ENCODE measurements around the gene TSPAN6. TPM values are rescaled to one million over a fixed set of nuclear protein-coding genes. Genes with fewer than 3 reads are reported as not detected.
A peak's percentile ranks its signal among the peaks of the same experiment; 100 is the strongest.

Gene TSPAN6
- total and polyA plus RNA-seq, 10 donors: 2.9 to 20.8 (median 12.3) TPM

- no peaks in the 10 kb centered on the region for H3K36me3 ChIP-seq
- H3K4me3 ChIP-seq: no peak overlapping the region
- no peaks in the 10 kb centered on the region for H3K9me3 ChIP-seq
- no peak for DNase-seq
- TF ChIP-seq POLR2A (IDR thresholded peaks at IDR 0.05) (no peak), POLR2AphosphoS5 (IDR thresholded peaks at IDR 0.05) (no peak), CTCF (IDR thresholded peaks at IDR 0.05 in 8 of 11, conservative IDR thresholded peaks at IDR 0.05 in 3 of 11) (no peak)
- peaks cover 0 to 4% (median 0%) of the 10 kb centered on the region in 6 donors for H3K4me1 ChIP-seq
- H3K27me3 ChIP-seq (replicated peaks in 1 of 7): peaks cover 0 to 6% (median 0%) of the 10 kb centered on the region in 7 donors
- 79 to 85% (median 84%) methylated on average over 8 of the region's 8 CpGs for WGBS, 5 donors
- H3K27ac ChIP-seq: peak overlapping the region in 7 of 8 donors; percentile 58 to 83 (median 72)
- intact Hi-C loops (cut with DNase I; ENCODE audit: low total_unique reads): no loop called here
Measured at GRCh38 chrX:100648458-100649417, 12.1 kb upstream of the TSPAN6 start.

- intact Hi-C loops (cut with DNase I; ENCODE audit: low total_unique reads): no loop called here
- peaks cover 0 to 4% (median 0%) of the 10 kb centered on the region in 6 donors for H3K4me1 ChIP-seq
- WGBS, 5 donors: 53 to 100% (median 71%) methylated on average over 1 to 2 of the region's 2 CpGs
- no peaks in the 10 kb centered on the region for H3K36me3 ChIP-seq
- peaks cover 0 to 6% (median 0%) of the 10 kb centered on the region in 7 donors for H3K27me3 ChIP-seq (replicated peaks in 1 of 7)
- TF ChIP-seq POLR2AphosphoS5 (IDR thresholded peaks at IDR 0.05) (no peak), CTCF (IDR thresholded peaks at IDR 0.05 in 8 of 11, conservative IDR thresholded peaks at IDR 0.05 in 3 of 11) (no peak), POLR2A (IDR thresholded peaks at IDR 0.05) (no peak)
- no peaks in the 10 kb centered on the region for H3K9me3 ChIP-seq
- DNase-seq: no peak
- H3K4me3 ChIP-seq: no peak overlapping the region
- H3K27ac ChIP-seq: peak overlapping the region in 4 of 8 donors; percentile 72 to 83 (median 78)
Measured at GRCh38 chrX:100647739-100648138, 11.1 kb upstream of the TSPAN6 start.

GRCh38 chrX:100647095-100647494 is 10.5 kb upstream of the TSPAN6 start:
- TF ChIP-seq POLR2AphosphoS5 (IDR thresholded peaks at IDR 0.05) (no peak), CTCF (IDR thresholded peaks at IDR 0.05 in 8 of 11, conservative IDR thresholded peaks at IDR 0.05 in 3 of 11) (no peak), POLR2A (IDR thresholded peaks at IDR 0.05) (no peak)
- peaks cover 0 to 4% (median 0%) of the 10 kb centered on the region in 6 donors for H3K4me1 ChIP-seq
- intact Hi-C loops (cut with DNase I; ENCODE audit: low total_unique reads): no loop called here
- WGBS, 5 donors: 25 to 63% (median 33%) methylated on average over 1 of the region's 1 CpG
- no peak for DNase-seq
- no peaks in the 10 kb centered on the region for H3K9me3 ChIP-seq
- peaks cover 0 to 6% (median 0%) of the 10 kb centered on the region in 7 donors for H3K27me3 ChIP-seq (replicated peaks in 1 of 7)
- no peak overlapping the region for H3K4me3 ChIP-seq
- no peaks in the 10 kb centered on the region for H3K36me3 ChIP-seq
- peak overlapping the region in 4 of 8 donors; percentile 72 to 83 (median 78) for H3K27ac ChIP-seq

GRCh38 chrX:100645106-100645505 is 8.5 kb upstream of the TSPAN6 start:
- no peak for TF ChIP-seq POLR2AphosphoS5 (IDR thresholded peaks at IDR 0.05)
- no peak for TF ChIP-seq CTCF (IDR thresholded peaks at IDR 0.05 in 8 of 11, conservative IDR thresholded peaks at IDR 0.05 in 3 of 11)
- no peak for TF ChIP-seq POLR2A (IDR thresholded peaks at IDR 0.05)
- Histone ChIP-seq H3K4me3 (peak overlapping the region in 3 of 8 donors; percentile 19 to 49 (median 30)), H3K36me3 (no peaks in the 10 kb centered on the region), H3K9me3 (no peaks in the 10 kb centered on the region), H3K27me3 (replicated peaks in 1 of 7) (peaks cover 0 to 12% (median 0%) of the 10 kb centered on the region in 7 donors), H3K4me1 (peaks cover 0 to 4% (median 0%) of the 10 kb centered on the region in 6 donors), H3K27ac (peak overlapping the region in 5 of 8 donors; percentile 15 to 83 (median 59))
- intact Hi-C loops (cut with DNase I; ENCODE audit: low total_unique reads): no loop called here
- DNase-seq: no peak
- 43 to 82% (median 70%) methylated on average over 2 to 4 of the region's 4 CpGs for WGBS, 5 donors
